ENCODE measurements around the gene TRPC4AP.

The TRPC4AP gene

GRCh38 chr20:34990231-34990630, 102.4 kb downstream of the TRPC4AP start (continued):
- TF ChIP-seq CREB5 (CRISPR knock-in tag; IDR thresholded peaks at IDR 0.05; ENCODE audit: low read depth) (no peak), ZNF8 (CRISPR knock-in tag; IDR thresholded peaks at IDR 0.05) (no peak)

- no peak for ATAC-seq
- TF ChIP-seq ZFP30 (CRISPR knock-in tag; IDR thresholded peaks at IDR 0.05): no peak
- no peak for TF ChIP-seq ZFP3 (CRISPR knock-in tag; IDR thresholded peaks at IDR 0.05)
- TF ChIP-seq TCF4 (CRISPR knock-in tag; IDR thresholded peaks at IDR 0.05; ENCODE audit: borderline replicate concordance): no peak
These were observed 102.9 kb downstream of the TRPC4AP start for GRCh38 chr20:34989670-34990069.

GRCh38 chr20:34989118-34989517, 103.5 kb downstream of the TRPC4AP start:
- ATAC-seq: no peak
- TF ChIP-seq CSDC2 (CRISPR knock-in tag; IDR thresholded peaks at IDR 0.05) (no peak), PATZ1 (CRISPR knock-in tag; IDR thresholded peaks at IDR 0.05; ENCODE audit: borderline replicate concordance) (no peak), ARNTL (CRISPR knock-in tag; IDR thresholded peaks at IDR 0.05; ENCODE audit: borderline replicate concordance, low read depth) (no peak), BACH2 (CRISPR knock-in tag; IDR thresholded peaks at IDR 0.05; ENCODE audit: borderline replicate concordance) (no peak), ZC3H10 (CRISPR knock-in tag; IDR thresholded peaks at IDR 0.05) (no peak), ISL1 (CRISPR knock-in tag; IDR thresholded peaks at IDR 0.05) (no peak)

- TF ChIP-seq ZNF8 (CRISPR knock-in tag; IDR thresholded peaks at IDR 0.05) (no peak), ZC3H10 (CRISPR knock-in tag; IDR thresholded peaks at IDR 0.05) (no peak), CSRNP3 (CRISPR knock-in tag; IDR thresholded peaks at IDR 0.05) (no peak), SNAI2 (CRISPR knock-in tag; IDR thresholded peaks at IDR 0.05) (no peak), ZFP3 (CRISPR knock-in tag; IDR thresholded peaks at IDR 0.05) (no peak), OSR1 (CRISPR knock-in tag; IDR thresholded peaks at IDR 0.05) (no peak), ISL1 (CRISPR knock-in tag; IDR thresholded peaks at IDR 0.05) (no peak), CREB5 (CRISPR knock-in tag; IDR thresholded peaks at IDR 0.05; ENCODE audit: low read depth) (no peak), POU6F1 (CRISPR knock-in tag; IDR thresholded peaks at IDR 0.05; ENCODE audit: borderline replicate concordance, low read depth) (no peak), BACH2 (CRISPR knock-in tag; IDR thresholded peaks at IDR 0.05; ENCODE audit: borderline replicate concordance) (no peak), PPARA (CRISPR knock-in tag; IDR thresholded peaks at IDR 0.05; ENCODE audit: borderline replicate concordance) (no peak), CSDC2 (CRISPR knock-in tag; IDR thresholded peaks at IDR 0.05) (no peak), ZFP30 (CRISPR knock-in tag; IDR thresholded peaks at IDR 0.05) (no peak)
- ATAC-seq: no peak
These were observed 104.4 kb downstream of the TRPC4AP start for GRCh38 chr20:34988191-34988540.

- no peak for TF ChIP-seq ZFP30 (CRISPR knock-in tag; IDR thresholded peaks at IDR 0.05)
- ATAC-seq: no peak; the same call in 2 of the 3 replicates
These were observed 105.1 kb downstream of the TRPC4AP start for GRCh38 chr20:34987288-34988190.
